GM18517 (cell line): Measurements from ENCODE around the gene GJA3.

ENCODE experiments used
- ATAC-seq: cut with Tn5 transposase; IDR thresholded peaks from one replicate; pipeline ENCODE4 v1.9.1; 2021; ENCODE audit warnings: mild to moderate bottlenecking, moderate library complexity; ENCODE audit not compliant: unreplicated experiment

Gene GJA3

GRCh38 chr13:20130012-20130411 lies 30.8 kb downstream of the GJA3 start:
- ATAC-seq, result no peak

DNA sequence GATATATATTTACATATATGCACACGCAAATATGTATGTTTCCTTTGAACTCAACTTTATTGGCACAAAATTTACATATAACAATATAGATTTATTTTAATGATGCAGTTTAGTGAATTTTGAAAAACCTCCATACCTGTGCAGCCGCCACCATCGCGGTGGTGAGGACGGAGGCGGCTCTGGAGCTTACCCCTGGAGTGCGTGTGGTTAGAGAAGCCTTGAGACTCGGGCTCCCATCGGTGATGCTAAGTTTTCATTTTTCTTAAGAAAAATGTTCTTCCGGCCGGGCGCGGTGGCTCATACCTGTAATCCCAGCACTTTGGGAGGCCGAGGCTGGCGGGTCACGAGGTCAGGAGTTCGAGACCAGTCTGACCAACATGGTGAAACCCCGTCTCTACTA lies 31.8 kb downstream of the GJA3 start:
- ATAC-seq, result no peak

- ATAC-seq, result no peak
Observed at GRCh38 chr13:20128459-20128931, 32.4 kb downstream of the GJA3 start.

DNA sequence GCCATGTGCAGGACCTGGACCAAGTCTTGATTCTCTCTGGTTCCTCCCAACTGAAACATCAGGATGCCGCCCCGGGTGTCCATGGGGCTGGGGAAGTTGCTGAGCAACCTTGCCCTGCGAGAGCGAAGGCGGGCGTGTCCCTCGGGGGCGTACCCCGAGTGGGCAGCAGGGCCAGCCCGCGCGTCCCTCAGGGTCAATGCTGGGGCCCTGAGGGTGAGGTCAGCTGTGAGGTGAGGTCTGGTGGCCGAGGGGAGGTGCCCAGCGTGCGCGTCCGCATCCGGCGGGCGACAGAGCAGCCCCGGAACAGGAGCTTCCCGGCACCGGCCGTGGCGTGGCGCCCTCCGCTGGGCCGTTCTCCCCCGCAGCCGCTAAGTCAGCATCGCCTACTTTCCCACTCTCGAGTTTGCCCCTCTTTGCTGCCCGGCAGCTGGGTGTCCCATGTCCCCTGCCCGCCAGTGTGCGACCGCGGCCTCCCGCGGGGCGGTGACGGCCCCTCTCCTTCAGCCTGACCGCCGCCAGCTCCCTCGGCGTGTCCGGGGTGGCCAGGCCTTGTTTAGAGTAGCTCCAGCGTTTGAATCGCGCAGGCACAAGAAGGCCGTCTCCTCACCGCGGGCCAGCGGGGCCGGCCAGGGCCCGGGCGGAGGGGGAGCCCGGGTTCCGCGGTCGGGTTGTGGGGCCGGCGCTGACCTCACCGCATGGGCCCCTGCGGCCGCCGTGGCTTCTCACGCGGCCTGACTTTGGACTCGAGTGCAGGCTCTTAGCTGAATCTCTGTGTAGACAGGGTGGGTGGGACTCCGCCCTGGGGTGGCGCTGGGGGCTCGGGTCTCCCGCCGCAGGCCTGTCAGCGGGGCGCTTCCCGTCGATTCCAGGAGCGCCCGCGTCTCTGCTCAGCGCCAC lies 33.0 kb downstream of the GJA3 start:
- ATAC-seq, result peak; percentile 64

DNA sequence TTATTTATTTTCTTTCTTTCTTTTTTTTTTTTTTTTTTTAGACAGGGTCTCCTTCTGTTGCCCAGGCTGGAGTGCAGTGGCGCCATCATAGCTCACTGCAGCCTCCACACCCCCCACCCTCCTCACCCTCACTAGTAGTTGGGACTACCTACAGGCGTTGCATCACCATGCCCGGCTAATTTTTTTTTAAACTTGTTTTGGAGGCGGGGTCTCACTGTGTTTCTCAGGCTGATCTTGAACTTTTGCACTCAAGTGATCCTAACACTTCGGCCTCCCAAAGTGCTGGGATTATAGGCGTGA lies 33.6 kb downstream of the GJA3 start:
- peak; percentile 22 for ATAC-seq

DNA sequence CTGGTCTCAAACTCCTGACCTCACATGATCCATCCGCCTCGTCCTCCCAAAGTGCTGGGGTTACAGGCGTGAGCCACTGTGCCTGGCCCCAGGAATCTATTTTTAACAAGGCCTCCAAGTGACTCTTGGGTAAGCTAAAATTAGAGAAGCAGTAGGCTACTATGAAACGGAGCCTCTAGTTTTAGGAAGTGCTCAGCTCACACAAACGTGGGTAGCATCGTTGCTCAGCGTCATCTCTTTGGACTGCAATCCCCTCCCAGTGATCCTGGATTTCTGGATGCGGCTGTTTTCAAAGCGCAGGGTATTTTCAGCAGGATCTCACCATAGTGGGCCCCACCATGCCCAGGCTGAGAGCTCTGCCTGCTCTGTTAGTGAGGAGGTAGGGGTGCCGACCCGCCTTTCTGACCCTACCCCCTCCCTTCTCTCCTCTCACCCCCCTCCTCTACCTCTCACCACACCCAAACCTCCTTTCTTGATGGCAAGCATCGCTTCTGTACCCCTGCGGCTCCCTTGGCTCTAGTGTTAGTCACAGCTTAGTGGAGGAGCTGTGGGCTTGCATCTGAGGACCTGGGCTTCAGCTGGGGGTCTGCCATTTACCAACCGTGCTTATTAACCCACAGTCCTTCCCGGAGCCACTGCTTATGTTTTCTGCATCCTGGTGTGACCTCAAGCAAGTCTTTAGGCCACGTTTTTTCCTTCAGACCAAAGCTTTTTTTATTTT lies 34.2 kb downstream of the GJA3 start:
- no peak for ATAC-seq

DNA sequence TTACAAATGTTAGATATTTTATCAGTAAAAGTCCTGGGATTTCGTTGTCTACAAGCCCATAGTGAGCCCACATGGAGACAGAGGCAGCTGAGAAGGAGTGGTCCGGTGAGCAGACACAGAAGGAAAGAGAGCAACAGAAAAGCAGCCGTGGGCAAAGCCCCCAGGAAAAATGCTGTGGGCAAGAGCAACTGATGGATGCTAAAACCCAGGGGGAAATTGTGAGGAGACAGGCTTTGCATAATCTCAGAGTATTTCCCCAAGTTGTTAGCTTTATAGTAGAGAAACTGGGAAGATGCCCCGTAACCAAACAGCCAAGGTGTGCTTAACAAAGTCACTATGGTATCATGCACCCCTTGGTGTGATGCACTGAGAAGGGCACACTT lies 35.1 kb downstream of the GJA3 start:
- no peak for ATAC-seq

- ATAC-seq, result no peak
Observed at GRCh38 chr13:20125129-20125782, 35.6 kb downstream of the GJA3 start.

DNA sequence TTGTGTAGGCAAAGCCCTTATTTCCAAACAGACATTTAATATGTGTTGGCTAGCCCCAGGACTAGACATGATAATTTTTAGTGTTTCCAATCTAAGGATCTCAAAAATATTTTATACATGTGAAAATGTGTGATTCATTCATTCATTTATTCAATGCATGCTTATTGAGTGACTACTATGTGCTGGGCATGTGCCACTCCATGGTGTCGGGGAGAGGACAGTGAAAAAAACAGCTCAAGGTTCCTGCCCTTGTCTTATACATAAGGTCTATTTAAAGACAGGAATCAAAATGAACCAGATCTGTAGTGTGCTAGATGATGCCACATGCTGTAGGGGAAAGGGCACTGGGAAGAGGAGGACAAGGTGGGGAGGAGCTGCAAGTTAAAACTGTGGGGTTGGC lies 36.5 kb downstream of the GJA3 start:
- no peak for ATAC-seq

- no peak for ATAC-seq
Observed at GRCh38 chr13:20121159-20121525, 39.7 kb downstream of the GJA3 start.

GRCh38 chr13:20119960-20120359 lies 40.9 kb downstream of the GJA3 start:
- ATAC-seq, result no peak

GRCh38 chr13:20118268-20119140 lies 42.3 kb downstream of the GJA3 start:
- no peak for ATAC-seq

DNA sequence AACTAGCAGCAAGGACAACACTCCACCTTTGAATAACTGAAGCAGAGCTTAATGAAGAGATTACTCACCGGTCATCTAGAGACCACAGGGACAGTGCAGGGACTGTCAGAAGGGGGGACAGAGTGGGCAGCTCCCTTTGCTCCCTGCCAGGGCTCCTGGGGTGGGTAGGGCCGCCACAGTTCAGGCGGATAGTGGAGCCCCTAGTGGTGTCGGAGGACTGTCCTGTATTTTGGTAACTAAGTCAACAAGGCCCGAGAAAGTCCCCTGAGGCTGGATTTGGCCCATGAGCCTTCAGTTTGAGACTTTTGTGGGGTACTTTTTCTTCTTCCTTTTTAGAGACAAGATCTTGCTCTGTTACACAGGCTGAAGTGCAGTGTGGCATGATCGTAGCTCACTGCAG lies 44.6 kb downstream of the GJA3 start:
- ATAC-seq, result no peak

DNA sequence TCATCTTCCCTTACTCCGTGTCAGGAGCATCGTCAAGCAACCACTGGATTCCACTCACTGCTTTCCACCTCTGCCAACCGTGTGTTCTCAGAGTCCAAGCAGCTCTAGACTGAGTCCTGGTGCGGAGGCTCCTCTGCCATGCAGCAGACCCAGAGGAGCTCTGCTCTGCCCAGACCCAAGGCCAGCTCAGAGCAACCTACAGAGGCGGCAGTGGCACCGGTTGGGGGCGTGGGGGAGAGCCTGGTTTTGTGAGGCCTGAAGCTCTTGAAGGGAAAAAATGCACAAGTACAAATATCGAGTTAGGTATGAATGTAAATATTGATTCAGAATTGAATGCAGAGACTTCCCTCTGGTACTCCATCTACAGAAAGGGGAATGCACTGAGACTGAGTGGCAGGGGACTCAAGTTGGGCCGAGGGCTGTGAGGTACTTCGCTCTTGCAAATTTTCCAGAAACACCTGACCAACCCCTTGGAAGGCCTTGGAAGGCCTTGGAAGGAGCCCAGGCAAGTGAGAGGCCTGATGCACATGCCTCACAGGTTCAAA lies 46.7 kb downstream of the GJA3 start:
- no peak for ATAC-seq

DNA sequence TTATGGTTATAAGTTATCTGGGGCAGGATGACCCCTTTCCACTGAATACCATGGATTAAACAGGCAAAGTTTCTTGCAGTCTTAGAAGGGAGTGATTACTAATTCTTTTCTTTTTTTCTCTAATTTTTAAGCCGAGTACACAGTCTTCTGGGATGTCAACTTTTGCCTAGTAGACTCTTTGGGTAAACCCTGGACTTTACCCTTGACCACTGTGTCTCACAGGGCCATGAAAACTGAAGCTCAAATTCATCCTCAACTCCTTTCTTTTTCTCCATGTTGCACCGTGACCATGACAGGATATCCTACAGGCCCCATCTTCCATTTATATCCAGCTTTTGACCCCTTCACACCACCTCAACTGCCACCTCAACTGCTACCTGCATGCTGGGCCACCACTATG lies 51.8 kb downstream of the GJA3 start:
- no peak for ATAC-seq

DNA sequence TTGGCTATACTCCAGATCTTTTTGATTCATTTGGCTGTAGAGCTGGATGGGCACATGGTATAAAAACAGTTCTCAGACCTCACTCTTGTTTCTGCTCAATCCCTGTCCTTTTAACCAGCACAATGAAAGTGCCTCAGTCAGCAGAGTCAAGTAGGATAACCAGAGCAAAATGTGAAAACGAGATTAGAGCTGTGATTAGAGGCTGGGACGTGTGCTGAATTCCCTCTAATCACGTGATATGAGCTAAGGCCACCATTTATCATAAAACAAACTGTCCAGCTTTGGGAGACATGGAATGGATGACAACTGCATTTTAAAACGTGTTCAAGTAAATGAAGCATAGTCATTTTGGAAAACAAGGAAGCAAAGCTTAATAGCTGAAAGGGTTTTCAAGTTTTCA lies 54.1 kb downstream of the GJA3 start:
- no peak for ATAC-seq

GRCh38 chr13:20105161-20105689 lies 55.6 kb downstream of the GJA3 start:
- ATAC-seq, result no peak

GRCh38 chr13:20102525-20103180 lies 58.2 kb downstream of the GJA3 start:
- ATAC-seq, result no peak

GRCh38 chr13:20101467-20102316 lies 59.2 kb downstream of the GJA3 start:
- ATAC-seq, result no peak
